PC-3 (cell line): Measurements from ENCODE around the gene RGL4. TPM values are rescaled to one million over a fixed set of nuclear protein-coding genes. Genes with fewer than 3 reads are reported as not detected.
"Not testable (repeated sequence)": the region's sequence is repeated elsewhere in the genome, so short reads cannot be mapped to it uniquely, and the experiment has no call there.

ENCODE experiments used
- ATAC-seq: fragments of 200-7000 bp; cut with Tn5 transposase; 2 replicates; pipeline ENCODE4 v1.9.1; 2020; ENCODE audit warnings: mild to moderate bottlenecking, moderate library complexity
- Bru-seq: library from RNA; stranded (reverse); fragments of 400-500 nt; gene quantifications from one replicate; lab custom pipeline; 2021; lab: Mats Ljungman, UMichigan
- BruChase-seq, 2 experiments: library from RNA; stranded (reverse); fragments of 400-500 nt; gene quantifications; one replicate each; lab custom pipeline; 2021; lab: Mats Ljungman, UMichigan
- BruUV-seq: library from RNA; stranded (reverse); fragments of 400-500 nt; replicated peaks from 2 replicates; lab custom pipeline; 2021; lab: Mats Ljungman, UMichigan
- CTCF ChIA-PET: fragments of 300-600 bp; sonication (Branson Sonifier 250); formaldehyde crosslinking; loops from one replicate; lab custom pipeline; 2022; ENCODE audit warnings: antibody characterized with exemption; lab: Charles Lee
- POLR2A ChIA-PET: fragments of 300-600 bp; sonication (Branson Sonifier 250); formaldehyde crosslinking; loops from one replicate; lab custom pipeline; 2022; ENCODE audit warnings: antibody characterized with exemption; ENCODE audit not compliant: unreplicated experiment; lab: Charles Lee
- DNase-seq: peaks from one replicate; pipeline ENCODE4 v3.0.0-alpha.2; 2015
- H2AFZ ChIP-seq: fragments of 300-600 bp; sonication (generic); 2 replicates; pipeline ENCODE4 v1.6.0; 2016; ENCODE audit warnings: antibody characterized with exemption, low read length
- H3F3A ChIP-seq: fragments of 300-600 bp; sonication (generic); one replicate; pipeline ENCODE4 v1.6.0; 2017; ENCODE audit warnings: antibody characterized with exemption, low read length, control low read depth, mild to moderate bottlenecking; ENCODE audit not compliant: unreplicated experiment
- H3K27ac ChIP-seq: fragments of 300-600 bp; sonication (generic); 2 replicates; pipeline ENCODE4 v1.5.1; 2016; ENCODE audit warnings: mild to moderate bottlenecking, low read length
- H3K27me3 ChIP-seq: fragments of 300-600 bp; sonication (generic); 2 replicates; pipeline ENCODE4 v1.6.1; 2016; ENCODE audit warnings: low read length, mixed read lengths
- H3K36me3 ChIP-seq: fragments of 300-600 bp; sonication (generic); 2 replicates; pipeline ENCODE4 v1.6.1; 2016; ENCODE audit warnings: low read depth, mixed run types, low read length, mixed read lengths
- H3K4me1 ChIP-seq: fragments of 300-600 bp; sonication (generic); 2 replicates; pipeline ENCODE4 v1.5.1; 2016; ENCODE audit warnings: low read length; ENCODE audit not compliant: insufficient read depth
- H3K4me2 ChIP-seq: fragments of 300-600 bp; sonication (generic); 2 replicates; pipeline ENCODE4 v1.6.0; 2016; ENCODE audit warnings: low read length
- H3K4me3 ChIP-seq: fragments of 300-600 bp; sonication (generic); 2 replicates; pipeline ENCODE4 v1.5.1; 2016; ENCODE audit warnings: mild to moderate bottlenecking, low read length, mixed read lengths
- H3K79me2 ChIP-seq: fragments of 300-600 bp; sonication (generic); 2 replicates; pipeline ENCODE4 v1.6.1; 2017; ENCODE audit warnings: low read length, mixed read lengths
- H3K9ac ChIP-seq: fragments of 300-600 bp; sonication (generic); 2 replicates; pipeline ENCODE4 v1.6.0; 2016; ENCODE audit warnings: mild to moderate bottlenecking, low read length
- H3K9me2 ChIP-seq: fragments of 300-600 bp; sonication (generic); replicated peaks from 2 replicates; pipeline ENCODE4 v1.6.1; 2016; ENCODE audit warnings: mixed run types, low read length, mixed read lengths
- H3K9me3 ChIP-seq: fragments of 300-600 bp; sonication (generic); 2 replicates; pipeline ENCODE4 v1.6.1; 2016; ENCODE audit warnings: low read length, mixed read lengths
- H4K20me1 ChIP-seq: fragments of 300-600 bp; sonication (generic); 2 replicates; pipeline ENCODE4 v1.6.1; 2016; ENCODE audit warnings: low read length, mixed read lengths
- EZH2 ChIP-seq: fragments of 300-600 bp; sonication (generic); IDR thresholded peaks from one replicate; pipeline ENCODE4 v1.6.1; 2017; ENCODE audit warnings: antibody characterized with exemption, mild to moderate bottlenecking, low read length; ENCODE audit not compliant: unreplicated experiment
- EZH2phosphoT487 ChIP-seq: fragments of 300-600 bp; sonication (generic); IDR thresholded peaks from 2 replicates; pipeline ENCODE4 v1.6.1; 2018; ENCODE audit warnings: mild to moderate bottlenecking, antibody characterized with exemption, low read length, borderline replicate concordance
- intact Hi-C: fragments of 100-400 bp; cut with micrococcal nuclease; formaldehyde crosslinking; loops from 2 replicates; pipeline ENCODE4 v1.9.0; 2023
- long read RNA-seq: library from polyadenylated mRNA; unstranded; transcript quantifications from one replicate; pipeline ENCODE4 v2.0.0, GENCODE V29; 2021; ENCODE audit not compliant: unreplicated experiment
- total RNA-seq: library from RNA; depleted of rRNA; stranded (reverse); fragments of >200 nt; gene quantifications from 2 replicates; pipeline ENCODE4 v1.2.3, GENCODE V29; 2014; rRNA removed
- TF ChIP-seq, protein P1 (sequence below): fragments of 300-600 bp; sonication (generic); conservative IDR thresholded peaks from 2 replicates; pipeline ENCODE4 v1.5.1; 2017; ENCODE audit warnings: antibody characterized with exemption, low read depth, mild to moderate bottlenecking, low read length

RGL4 gene, protein sequence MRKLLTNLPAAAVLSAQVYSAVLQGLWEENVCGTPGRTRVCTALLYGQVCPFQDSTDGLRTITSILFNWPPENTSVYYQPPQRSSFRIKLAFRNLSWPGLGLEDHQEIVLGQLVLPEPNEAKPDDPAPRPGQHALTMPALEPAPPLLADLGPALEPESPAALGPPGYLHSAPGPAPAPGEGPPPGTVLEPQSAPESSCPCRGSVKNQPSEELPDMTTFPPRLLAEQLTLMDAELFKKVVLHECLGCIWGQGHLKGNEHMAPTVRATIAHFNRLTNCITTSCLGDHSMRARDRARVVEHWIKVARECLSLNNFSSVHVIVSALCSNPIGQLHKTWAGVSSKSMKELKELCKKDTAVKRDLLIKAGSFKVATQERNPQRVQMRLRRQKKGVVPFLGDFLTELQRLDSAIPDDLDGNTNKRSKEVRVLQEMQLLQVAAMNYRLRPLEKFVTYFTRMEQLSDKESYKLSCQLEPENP
- total RNA-seq: not detected in 2 replicates
- Bru-seq, nascent RNA: not detected
- not detected for BruChase-seq, experiment 1, labeled RNA remaining after a 6-hour chase
- not detected for BruChase-seq, experiment 2, labeled RNA remaining after a 2-hour chase
- long read RNA-seq: 0 reads

DNA sequence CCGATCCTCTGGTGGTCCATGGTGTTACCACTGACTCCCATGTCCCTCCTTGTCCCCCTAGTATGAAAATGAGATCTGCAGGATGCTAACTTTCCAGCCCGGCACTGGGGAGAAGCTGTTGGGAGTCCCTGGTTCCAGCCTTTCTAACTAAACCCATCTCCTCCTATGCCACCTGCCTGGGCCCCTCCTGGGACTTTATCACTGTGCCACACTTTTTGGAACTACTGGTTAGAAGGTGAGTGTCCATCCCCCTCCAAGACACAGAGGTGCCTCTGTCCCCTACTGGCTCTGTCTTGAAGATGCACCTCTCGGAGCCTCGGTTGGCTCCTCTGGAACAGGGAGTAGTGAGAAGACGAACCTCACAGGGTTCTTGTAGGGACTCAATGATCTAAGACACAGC is at the start of gene RGL4:
Gene RGL4 (plus strand): TSS at position 301 of the 400 bp plus-strand sequence. CDS start 1,018 bp downstream, outside the sequence.
- H2AFZ ChIP-seq: no peak within 1 kb of the TSS
- no peaks in the 10 kb centered on the region for H3K79me2 ChIP-seq
- H3K9ac ChIP-seq: no peak within 1 kb of the TSS
- ChIA-PET CTCF (no interaction called here), POLR2A (no interaction called here)
- no peak within 1 kb of the TSS for H3K4me2 ChIP-seq
- ATAC-seq (no peak), DNase-seq (no peak)
- H4K20me1 ChIP-seq: no peaks in the 10 kb centered on the region
- H3F3A ChIP-seq: no peaks in the 10 kb centered on the region
- no peak within 1 kb of the TSS for H3K4me3 ChIP-seq
- no peaks in the 10 kb centered on the region for H3K9me3 ChIP-seq
- BruUV-seq: no TSS peak
- H3K27me3 ChIP-seq: no peaks in the 10 kb centered on the region
- TF ChIP-seq EZH2phosphoT487 (no peak), EZH2 (no peak)
- TF ChIP-seq, protein P1, sequence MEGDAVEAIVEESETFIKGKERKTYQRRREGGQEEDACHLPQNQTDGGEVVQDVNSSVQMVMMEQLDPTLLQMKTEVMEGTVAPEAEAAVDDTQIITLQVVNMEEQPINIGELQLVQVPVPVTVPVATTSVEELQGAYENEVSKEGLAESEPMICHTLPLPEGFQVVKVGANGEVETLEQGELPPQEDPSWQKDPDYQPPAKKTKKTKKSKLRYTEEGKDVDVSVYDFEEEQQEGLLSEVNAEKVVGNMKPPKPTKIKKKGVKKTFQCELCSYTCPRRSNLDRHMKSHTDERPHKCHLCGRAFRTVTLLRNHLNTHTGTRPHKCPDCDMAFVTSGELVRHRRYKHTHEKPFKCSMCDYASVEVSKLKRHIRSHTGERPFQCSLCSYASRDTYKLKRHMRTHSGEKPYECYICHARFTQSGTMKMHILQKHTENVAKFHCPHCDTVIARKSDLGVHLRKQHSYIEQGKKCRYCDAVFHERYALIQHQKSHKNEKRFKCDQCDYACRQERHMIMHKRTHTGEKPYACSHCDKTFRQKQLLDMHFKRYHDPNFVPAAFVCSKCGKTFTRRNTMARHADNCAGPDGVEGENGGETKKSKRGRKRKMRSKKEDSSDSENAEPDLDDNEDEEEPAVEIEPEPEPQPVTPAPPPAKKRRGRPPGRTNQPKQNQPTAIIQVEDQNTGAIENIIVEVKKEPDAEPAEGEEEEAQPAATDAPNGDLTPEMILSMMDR: no peak
- H3K4me1 ChIP-seq: no peaks in the 10 kb centered on the region
- H3K36me3 ChIP-seq: peaks cover 5% of the 10 kb centered on the region
- H3K27ac ChIP-seq: no peak within 1 kb of the TSS
- no peaks in the 10 kb centered on the region for H3K9me2 ChIP-seq
- intact Hi-C loops: no loop called here

DNA sequence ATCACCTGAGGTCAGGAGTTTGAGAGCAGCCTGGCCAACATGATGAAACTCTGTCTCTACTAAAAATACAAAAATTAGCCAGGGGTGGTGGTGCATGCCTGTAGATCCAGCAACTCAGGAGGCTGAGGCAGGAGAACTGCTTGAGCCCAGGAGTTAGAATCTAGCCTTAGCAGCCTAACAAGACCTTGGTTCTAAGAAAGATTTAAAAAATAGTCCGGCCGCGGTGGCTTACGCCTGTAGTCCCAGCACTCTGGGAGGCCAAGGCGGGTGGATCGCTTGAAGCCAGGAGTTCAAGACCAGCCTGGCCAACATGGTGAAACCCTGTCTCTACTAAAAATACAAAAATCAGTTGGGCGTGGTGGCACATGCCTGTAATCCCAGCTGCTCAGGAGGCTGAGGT is 44.3 kb upstream of the RGL4 start:
- H3K27ac ChIP-seq, POLR2A ChIA-PET, BruUV-seq, H3K36me3 ChIP-seq, H3K4me3 ChIP-seq, H3K4me1 ChIP-seq, intact Hi-C loops, DNase-seq, H3F3A ChIP-seq, H3K9ac ChIP-seq, H3K4me2 ChIP-seq, H4K20me1 ChIP-seq, H3K79me2 ChIP-seq, H2AFZ ChIP-seq, ATAC-seq, H3K9me2 ChIP-seq, CTCF ChIA-PET, H3K9me3 ChIP-seq, H3K27me3 ChIP-seq: not testable (repeated sequence)

DNA sequence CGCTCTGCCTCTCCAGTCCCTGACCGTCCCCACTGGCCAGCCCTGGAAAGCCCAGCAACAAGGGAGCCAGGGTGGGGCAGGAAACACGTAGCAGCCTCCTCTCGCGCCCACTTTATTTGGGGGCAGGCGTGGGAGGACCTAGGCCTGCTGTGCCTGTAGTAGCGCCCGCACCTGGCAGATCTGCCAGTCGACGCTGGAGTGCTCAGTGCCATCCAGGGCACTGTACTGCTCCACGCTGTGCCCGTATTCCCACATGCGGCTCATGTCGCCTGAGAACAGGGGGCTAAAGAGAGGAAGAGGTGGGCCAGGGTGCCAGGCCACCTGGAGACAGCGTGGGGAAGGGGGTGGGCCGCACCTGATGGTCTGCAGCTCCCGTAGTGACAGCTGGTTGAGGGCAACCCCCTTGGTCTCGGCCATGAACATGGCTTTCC is 41.7 kb upstream of the RGL4 start:
- TF ChIP-seq EZH2 (no peak), EZH2phosphoT487 (no peak)
- TF ChIP-seq, protein P1: no peak
- Histone ChIP-seq H3K27ac (no peak overlapping the region), H3F3A (no peaks in the 10 kb centered on the region), H3K9ac (no peak overlapping the region), H3K4me3 (no peak overlapping the region), H3K4me2 (no peak overlapping the region), H3K9me3 (no peaks in the 10 kb centered on the region), H3K4me1 (no peaks in the 10 kb centered on the region), H3K27me3 (no peaks in the 10 kb centered on the region), H3K36me3 (no peaks in the 10 kb centered on the region), H3K79me2 (no peaks in the 10 kb centered on the region), H4K20me1 (no peaks in the 10 kb centered on the region), H3K9me2 (no peaks in the 10 kb centered on the region), H2AFZ (no peak overlapping the region)
- no TSS peak for BruUV-seq
- no peak for DNase-seq
- ATAC-seq: no peak
- intact Hi-C loops: no loop called here
- ChIA-PET CTCF (no interaction called here), POLR2A (no interaction called here)
